NCI-H345 treated with DMSO at 0.1 percent for 48 hours (cell line): ENCODE results near the gene EFNA5.

Experiments used
- DNase-seq: peaks from one replicate; lab custom pipeline; 2025; ENCODE audit not compliant: unreplicated experiment; lab: John Stamatoyannopoulos, UW

Gene EFNA5

DNA sequence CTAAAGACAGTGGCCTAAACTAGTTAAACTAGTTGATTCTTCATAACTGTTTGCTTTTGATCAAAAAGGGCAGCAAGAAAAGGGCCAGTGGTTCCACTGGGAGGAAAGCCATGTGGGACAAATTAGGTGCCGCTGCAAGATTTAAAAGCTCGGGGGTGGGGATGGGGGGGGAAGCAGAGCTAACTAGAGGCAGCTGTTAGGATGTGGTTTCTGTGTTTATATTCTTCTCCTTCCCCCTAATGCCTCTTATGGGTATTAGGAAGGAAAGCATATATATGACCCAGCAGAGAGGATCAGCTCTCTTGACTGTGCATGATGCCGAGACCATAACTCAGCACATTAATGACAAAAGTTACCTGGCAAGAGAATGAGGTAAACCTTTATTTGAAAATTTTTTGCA lies 65.7 kb downstream of the EFNA5 start:
- DNase-seq: no peak

DNA sequence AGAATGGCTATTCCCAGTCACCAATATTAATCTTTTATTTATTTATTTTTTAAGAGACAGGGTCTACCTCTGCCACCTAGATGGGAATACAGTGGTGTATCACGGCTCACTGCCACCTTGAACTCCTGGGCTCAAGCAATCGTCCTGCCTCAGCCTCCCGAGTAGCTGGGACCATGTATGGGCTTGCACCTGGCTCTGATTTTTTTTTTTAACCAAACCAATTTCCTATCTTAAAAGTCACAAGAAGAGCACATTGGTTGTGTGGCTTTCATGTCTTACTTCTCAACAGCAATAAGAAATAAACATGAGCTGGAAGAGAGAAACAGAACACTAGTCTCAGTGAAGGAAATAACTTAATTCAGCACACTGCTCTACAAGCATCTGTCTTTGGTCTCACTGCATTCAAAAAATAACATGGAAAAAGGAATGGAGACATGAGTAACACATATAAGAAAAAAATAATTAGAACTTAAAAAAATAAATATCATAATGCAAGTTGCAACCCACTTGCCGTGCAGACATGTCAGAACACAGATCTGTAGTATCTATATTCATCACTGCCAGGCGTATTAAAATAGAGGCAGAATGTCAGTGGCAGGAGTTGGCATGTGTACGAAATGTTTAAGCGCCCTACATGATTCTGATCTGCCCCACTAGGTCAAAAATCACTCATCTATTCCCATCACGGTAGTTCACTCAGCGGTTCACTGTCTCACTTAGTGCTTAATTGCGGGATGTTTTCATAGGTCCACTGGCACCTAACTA lies 66.4 kb downstream of the EFNA5 start:
- DNase-seq: no peak

DNA sequence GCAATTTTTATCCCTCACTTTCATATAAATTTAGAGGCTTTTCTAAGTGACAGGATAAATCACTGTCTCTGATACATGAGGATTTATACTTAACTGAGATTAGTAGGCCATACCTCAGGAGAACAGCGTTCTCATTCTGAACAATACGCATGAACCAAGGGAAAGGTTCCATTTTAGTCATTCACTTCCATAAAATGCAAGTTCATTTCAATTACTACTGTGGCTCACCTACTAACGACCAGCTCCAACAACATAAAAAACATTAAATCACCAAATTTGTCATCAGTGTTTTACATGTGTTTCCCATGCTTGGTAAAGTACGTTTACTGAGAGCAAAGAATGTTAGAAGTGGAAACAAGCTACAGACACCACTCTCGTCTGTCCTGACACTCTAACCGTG lies 67.4 kb downstream of the EFNA5 start:
- no peak for DNase-seq

DNA sequence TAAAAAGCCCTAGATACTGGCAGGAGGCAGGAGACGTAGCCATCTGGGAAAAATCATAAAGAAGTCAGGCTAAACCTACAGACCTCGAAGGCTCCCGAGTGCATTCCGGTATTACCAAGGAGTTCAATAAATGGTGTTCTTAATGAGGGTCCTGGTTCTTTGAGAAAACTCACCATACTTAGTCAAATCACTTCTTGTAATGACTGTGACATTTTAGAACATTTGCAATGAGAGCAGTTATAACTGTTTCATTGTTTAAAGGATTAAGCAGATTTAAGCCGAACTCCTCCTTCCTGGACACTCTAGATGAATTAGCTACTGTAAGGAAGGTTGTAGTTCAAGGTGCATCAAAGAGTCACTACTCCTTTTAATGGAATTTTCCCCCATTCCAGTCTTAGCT lies 67.8 kb downstream of the EFNA5 start:
- DNase-seq: no peak

DNA sequence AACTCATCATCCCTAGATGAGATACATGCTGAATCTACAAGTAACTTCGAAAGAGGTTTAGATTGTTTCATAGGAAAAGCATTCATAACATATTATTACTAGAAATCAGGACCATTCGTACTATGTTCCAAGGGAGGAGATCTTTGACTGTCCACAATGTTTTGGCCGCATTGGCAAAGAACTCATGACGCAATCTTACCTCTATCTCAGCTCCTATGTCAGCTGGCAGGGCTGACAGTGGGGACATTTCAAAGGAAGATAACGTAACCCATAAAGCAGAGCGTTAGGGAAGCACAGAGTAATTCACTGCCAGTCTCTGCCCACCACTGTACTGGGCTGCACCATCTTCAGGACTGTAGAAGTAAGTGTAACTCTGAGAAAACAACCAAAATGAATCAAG lies 69.7 kb downstream of the EFNA5 start:
- DNase-seq: no peak

DNA sequence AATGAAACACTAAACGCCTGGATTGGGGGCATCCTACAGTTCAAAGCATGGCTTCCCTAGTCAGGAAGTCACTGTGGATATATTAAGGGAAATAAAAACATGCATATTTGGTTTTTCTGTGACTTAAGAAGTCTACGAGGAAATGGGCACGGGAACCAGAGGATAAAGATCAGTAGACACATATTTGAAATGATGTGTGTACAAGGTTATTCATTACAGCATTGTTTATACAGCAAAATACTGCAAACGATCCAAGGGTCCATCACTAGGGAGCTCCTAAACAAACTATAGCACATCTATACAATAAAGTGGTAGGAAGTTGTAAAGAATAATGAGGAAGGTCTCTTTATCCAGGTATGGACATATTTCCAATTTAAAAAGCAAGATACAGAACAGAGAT lies 71.8 kb downstream of the EFNA5 start:
- DNase-seq: no peak

DNA sequence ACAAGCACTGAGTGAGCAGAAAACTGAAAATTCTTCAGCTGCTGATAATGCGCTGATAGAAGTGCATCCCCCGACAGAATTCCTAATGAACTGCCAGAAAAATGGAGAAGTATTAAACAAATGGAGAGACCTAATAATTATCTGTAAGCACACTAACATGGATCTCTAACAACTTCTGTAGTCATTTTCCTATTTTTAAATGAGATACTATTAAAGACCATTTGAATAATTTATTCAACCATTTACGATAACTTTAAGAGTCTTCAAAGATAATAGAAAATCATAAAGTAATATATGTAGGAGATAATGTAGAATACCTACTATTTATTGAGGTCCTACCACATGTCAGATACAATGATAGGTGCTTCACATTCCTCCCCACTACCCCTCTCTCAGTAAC lies 72.9 kb downstream of the EFNA5 start:
- no peak for DNase-seq

DNA sequence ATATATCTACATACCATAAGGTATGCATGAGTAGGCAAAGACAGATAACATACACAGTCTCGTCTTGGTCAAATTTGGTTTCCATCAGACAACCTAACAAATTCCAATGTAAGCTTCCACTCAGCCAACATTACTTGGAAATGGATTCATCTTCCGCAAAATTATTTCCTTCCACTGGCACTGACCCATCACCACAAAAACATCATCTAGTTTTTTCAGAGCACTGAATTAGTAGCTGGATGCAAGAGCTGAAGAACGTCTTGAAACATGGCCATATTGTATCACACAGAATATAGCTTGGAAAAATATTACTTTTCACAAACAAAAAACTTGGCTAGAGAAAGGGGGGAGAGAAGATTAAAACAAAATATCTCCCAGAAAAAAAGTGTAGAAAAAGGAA lies 73.5 kb downstream of the EFNA5 start:
- DNase-seq: no peak

DNA sequence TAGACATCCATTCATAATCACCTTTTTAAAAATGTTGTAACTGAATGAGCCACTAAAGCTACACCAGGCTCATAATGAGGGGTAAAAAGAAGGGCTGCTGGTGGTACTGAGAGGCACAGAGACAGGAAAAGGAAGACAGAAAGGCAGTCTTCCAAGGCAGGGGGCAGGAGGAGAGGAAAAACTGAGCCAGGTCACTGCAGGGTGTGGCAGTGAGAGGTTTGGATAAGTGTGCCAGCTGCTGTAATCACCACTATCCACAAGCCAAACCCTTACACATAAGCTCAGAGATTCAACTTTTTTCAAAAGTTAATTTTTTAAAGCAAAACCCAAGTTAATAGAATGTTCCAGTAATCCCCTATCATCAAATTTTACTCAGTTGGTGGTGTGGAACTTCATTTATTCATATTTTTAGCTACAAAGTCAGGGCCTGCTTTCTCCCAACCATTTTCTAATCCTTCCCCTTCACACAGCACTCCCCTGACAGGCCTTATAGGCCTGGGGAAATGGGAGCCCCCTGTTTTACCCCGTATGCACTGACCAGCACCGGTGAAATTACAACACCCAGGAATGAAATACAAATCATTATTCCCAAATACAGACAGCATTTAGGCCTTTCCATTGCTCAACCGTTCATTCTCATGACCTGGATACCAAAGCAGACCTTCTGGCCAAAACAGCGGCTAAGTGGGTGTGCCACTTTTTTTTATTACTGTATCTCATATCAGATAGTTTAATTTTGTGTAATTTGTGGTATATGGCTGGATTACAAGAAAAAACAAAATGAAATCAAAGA lies 76.3 kb downstream of the EFNA5 start:
- DNase-seq: no peak

DNA sequence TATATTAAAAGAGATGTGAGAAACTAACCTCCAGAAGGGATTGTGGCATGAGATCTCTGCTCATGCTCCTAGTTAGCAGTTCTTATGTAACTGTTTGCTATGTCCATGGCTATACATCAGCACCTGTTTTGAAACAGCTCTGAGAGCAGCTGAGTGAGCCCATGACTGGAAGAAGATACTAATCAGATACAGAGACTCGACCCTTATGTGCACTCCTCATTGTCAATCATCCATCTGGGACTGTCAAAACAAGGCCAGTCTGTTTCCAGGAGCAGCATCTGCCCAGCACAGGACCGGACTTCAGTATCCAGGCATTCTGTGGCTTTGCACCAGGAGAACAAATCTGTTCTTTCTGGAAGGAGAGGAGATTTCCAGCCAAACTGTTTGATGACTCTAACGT lies 77.7 kb downstream of the EFNA5 start:
- DNase-seq: no peak

DNA sequence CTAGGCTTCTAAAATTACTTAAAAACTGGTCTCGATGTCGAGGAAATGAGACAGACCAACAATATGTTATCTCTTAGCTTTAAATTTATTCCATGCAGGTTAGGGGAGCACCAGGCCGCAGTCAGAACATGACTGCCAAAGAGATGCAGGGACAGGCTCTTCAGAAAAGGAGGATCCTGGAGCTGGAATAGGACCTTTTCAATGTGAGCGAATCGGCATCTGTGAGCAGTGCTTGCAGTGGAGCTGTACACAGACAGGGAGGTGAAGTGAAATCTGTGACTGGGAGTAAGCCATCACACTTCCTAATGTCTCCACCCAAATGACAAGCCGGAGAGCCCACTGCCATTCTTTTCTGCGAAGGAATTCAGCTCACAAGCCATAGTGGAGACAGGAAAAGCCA lies 78.2 kb downstream of the EFNA5 start:
- DNase-seq: no peak

DNA sequence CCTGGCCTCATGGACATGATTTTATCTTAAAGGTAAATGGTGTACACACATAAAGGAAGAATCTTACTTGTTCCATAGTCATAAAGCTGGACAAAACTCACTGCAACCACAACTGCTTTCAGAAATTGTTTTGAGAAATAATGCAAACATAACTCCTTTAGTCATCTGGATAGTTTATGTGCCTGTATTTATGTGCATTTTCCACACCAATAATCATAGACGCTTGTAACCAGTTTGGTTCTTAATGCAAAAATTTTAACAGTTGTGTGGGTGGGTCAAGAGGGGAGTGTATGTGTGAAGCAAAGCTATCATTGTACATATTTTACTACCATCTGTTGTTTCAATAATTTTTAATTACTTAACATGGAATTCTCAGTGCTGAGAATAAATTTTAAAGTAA lies 80.1 kb downstream of the EFNA5 start:
- no peak for DNase-seq

DNA sequence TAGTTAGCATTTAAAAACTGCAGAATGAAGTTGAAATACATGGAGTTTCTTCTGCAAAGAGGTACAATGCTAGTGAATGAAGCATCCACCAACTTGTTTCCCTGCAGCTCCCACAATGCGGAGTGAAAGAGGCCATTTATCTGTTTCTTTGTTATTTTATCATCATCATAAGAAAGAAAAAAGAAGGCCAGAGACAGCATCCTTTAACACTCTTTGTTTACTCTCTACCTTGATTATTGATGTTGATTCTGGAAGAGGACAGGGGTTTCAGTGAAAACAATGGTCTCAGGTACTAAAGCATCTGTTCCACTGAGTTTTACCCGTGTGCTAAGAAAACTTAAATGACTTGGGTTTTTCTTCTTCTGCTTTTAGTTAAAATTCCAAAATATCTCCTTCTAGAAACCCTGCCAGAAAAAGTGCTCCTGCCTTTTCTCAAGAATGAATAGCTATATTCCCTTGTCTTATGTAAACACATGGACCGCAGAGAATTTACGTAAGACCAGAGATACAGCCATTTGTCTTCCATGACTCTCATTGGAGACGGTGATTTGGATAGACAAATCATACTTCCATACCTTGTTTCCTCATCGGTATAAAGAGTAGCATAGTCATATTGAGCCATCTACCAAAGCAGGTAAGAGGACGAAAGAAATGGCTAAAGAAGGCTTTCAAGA lies 81.1 kb downstream of the EFNA5 start:
- DNase-seq: no peak

DNA sequence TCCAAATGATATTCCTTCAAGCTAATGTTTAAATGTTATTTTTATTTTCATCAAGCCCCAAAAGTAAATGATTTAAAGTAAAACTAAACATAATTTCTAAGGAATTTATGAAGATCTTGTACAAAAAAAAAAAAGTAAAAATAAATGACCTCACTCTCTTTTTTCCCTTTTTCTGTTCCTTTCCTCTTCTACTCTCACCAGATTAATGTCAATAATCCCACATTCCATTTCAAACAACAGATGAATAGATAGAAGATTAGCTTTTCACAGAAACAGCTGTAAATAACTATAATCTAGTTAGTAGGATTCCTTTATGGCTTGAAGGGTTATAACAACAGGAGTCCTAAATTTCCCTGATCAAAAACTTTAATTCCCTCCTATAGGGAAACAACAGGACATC lies 88.1 kb downstream of the EFNA5 start:
- no peak for DNase-seq

DNA sequence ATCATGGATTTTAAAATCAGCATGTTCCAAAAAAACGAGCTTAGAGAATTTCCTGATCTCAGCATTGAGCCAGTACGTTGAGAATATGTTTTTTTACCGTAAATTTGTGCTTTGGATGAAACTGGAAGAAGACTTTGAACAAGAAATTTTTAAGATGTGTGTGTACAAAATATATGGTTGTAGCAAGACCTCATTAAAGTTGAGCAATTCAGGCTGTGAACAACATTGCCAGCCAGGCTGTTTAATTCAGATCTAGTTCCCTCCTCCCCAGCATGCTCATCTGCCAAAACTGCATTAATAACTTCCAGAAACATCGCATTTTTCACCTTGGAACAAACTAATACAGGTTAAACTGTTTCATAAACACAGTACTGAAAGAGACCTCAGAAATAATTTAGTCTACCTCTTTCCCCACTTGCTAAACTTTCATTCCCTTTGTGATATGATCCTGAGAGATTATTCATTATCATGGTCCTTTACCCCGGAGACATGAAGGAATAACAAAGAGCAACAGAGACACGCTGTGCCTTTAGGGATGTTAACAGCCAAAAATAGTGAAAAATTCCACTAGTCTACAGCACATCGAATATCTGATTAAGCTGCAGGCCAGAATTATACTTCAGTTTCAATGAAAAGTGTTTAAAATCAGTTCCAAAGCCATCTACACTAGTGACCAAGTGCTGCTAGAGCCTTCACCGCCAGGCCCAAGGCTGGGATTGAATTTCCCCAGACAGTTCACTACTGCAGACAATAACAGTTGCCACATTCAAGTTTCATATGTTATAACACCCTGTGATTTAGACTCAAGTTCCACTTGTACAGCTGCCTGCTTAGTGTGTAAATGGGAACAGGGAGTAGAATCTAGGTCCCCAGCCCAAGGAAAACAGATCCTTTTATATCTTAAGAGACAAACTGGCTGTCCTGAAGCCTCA lies 89.6 kb downstream of the EFNA5 start:
- no peak for DNase-seq

DNA sequence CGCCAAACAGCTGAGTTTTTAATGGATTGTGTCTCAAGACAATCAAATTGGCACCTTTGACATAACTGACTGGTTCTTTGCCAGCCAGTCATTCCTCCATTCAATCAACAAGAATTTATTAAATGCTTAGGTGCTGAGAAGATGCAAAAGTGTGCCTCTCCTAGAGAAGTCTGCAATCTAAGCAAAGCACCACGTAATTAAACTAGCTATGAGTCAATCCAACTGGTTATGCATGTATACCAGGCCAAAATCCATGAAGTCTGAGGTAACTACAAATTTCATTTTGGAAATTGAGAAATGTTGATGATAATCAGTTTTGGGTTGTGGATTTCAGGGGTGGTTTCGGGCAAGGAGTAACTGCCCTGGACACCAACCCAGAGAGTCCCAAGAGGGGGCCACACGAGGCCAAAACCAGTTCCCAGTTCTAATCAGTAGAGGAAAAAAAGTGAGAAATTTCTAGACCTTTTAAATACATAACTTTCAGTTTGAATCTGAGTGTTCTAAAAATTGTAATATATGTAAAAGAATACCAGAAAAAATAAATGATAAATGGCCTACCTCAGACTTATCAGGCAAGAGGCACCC lies 92.6 kb downstream of the EFNA5 start:
- no peak for DNase-seq

DNA sequence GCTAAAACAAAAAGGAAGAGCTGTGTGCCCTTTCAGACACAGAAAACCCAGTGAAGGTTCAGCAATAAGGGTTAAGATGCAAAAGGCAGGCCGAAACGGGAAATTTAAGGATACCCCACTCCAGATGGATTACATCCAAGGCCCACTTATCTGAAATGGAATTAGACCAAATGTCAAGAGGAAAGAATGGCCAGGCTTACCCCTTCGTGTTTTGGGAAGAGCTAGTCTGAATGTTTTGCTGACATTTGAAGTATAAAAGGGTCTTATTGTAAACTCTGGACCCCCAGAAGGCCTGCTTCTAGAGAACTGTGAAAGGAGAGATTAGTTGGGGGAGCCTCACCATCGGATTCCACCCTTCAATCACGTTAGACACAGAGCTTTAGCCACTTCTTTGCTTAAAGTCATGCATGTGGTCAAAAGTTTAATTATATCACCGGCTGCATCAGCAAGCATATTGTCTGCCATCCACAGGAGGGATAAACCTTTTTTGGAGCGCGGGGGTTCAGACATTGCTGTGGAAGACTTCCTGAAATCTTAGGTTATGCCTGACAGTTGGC lies 93.3 kb downstream of the EFNA5 start:
- DNase-seq: no peak

DNA sequence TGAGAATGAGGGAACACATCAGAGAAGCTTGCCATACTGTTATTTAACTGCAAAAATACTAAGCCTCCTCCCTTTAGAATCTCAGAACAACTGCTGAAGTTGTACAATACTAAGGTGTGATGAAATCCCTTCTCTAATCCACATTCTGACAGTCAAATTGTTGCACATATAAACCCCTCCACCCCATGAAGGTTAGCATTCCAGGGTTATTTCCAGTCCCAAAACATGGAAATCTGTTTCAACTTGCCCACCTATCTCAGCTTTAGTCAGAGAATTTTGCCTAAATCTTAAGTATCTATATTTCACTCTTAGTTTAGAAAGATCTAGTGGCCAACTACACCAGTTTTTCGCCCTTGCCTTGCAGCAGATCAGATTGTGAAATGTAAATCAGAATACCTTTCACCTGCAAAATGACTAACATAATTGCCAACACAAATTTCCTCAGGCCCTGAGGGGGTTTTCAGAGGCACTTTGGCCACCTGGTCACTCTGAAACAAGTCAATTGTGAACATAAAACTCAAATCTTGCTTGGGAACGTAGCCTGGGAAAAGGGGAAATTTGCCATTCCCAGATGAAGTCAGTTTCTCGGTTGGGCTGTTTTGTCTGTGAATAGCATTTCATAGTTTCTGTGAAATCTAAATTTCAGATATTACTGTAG lies 93.9 kb downstream of the EFNA5 start:
- DNase-seq: no peak

DNA sequence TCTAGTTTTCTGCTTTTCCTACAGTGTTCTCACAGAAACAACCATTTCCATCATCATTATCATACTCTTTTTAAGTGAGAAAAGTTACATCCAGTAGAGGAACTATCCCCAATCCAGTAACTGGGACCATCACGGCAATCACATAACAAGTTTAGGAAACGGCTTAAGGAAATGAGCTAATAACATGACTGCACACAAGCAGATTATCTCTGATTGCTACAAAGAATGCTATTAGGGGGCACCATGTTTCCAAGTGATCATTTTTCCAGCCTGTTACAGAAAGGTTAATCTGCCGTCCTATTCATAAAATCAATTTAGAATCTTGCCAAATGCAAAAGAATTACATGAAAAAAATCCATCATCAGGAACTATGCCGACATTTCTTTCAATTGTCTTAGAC lies 94.6 kb downstream of the EFNA5 start:
- no peak for DNase-seq

DNA sequence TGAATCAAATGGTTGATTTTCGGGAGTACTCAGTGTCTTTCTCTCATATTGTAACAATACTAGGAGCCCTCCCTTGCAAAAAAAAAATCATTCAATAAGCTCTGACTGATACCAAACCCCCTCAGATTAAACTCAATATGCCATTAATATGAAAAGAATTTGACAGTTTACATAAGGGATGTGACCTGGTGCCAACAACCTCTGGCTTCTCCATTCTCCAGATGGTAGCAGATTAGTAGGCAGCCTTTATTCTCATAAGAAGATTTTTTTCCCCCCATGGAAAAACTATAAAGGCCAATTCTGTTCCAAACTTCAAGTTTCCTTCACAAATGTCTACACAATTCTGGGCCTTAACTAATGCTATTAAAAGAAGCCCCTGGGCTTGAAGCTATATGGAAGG lies 96.5 kb downstream of the EFNA5 start:
- DNase-seq: no peak
